DMS53 (cell line): ENCODE measurements around the gene ANTXR1.
A peak's percentile ranks its signal among the peaks of the same experiment; 100 is the strongest.

ENCODE experiments used
- DNase-seq: peaks from one replicate; lab custom pipeline; 2025; lab: John Stamatoyannopoulos, UW

The ANTXR1 gene

DNA sequence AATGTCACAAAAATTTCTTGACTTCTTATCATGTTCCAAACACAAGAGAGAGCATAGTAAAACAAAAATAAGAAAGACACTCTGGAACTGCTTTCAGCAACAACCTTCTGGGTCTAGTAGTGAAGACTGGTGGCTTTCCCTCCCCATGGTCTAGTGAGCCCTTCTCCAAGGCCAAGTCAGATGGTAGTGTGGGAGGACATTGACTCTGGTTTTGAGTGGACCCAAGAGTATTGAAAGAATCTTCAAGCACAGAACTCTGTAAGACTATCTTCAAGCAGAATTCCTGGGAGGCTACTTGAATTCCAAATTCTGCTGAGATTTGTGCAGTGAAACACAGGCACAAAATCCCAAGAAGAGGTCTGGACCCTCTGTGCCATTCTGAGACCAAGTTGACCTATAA lies 21.1 kb downstream of the ANTXR1 start:
- no peak for DNase-seq

DNA sequence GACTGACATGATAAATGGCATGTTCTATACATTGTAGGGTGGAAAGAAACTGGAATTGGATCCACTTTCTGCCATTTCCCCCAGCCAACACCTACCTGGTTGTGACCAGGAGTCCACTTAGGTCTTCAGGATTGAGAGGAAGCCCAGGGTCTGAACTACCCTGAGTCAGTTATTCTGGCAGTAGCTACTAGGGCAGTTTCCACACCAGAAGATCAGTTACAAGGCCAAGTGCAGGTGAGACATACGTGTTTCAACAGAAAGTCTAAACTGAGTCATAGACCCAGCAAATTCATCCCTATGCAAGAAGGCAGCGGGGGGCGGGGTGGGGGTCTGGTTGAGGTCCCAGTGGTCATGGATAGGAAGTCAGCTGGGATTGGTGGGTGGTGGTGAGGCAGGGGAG lies 21.9 kb downstream of the ANTXR1 start:
- no peak for DNase-seq

DNA sequence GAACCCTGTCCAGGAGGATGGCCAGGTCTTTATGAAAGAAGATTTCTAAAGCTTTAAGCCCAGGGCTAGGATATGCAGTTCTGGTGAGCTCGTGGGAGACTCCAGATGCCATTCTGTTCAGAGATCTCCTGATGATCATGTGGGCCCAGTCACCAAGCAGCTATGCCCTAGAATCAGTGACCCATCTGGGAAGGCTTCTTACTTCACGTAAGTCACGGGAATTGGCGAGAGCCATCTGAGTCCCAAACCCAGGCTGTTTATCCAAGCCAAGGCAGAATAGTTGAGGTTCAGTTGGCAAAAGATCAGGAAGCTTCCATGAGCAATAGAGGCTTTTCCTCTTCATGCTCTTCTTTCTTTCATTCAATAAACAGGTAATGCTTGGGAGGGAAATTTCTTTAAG lies 23.9 kb downstream of the ANTXR1 start:
- DNase-seq: no peak

DNA sequence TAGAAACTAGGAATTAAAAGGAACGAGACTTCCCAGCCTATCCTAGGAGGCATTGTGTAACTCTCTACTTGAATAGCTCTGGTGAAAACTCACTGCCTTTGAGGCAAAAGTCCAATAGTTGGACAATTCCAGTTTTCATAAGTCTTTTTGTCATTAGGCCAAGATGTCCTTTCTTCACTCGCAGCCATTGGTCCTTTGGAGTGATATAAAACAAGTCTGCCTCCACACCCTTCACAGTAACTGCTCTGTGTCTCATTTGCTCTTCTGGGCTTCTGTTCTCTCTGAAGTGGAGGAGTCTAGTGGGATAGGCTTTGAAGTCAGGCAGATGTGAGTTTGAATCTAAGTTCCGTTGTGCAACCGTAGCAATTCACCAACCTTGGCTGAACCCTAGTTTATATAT lies 28.2 kb downstream of the ANTXR1 start:
- DNase-seq: no peak

DNA sequence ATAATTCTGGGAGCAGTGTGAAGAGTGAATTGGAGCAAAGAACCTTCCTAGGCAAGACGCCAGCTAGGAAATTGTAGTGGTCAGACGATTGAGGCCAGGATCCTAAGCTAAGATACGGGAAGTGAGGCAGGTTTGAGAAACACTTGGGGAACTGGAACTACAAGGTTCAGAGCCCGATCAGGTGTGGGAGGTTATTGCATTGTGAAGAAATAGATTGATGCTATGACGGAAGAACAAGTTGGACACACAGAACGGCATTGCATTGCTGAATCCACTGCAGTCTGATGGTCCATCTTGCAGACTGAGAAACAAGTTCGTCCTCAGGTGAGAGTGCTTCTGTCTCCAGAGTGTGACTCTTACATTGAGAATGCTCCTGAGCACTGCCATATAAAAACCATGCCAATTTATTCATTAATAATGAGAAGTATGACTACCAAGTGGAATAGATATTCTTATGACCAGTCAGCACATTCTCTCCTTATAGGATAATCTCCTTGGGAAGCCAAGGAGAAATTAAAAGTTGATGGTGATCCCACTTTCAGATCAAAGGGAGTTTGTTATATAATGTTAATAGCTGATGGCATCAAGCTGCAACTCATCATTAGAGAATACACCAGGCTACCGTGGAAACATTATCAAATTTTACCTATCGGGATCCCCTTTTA lies 30.9 kb downstream of the ANTXR1 start:
- no peak for DNase-seq

DNA sequence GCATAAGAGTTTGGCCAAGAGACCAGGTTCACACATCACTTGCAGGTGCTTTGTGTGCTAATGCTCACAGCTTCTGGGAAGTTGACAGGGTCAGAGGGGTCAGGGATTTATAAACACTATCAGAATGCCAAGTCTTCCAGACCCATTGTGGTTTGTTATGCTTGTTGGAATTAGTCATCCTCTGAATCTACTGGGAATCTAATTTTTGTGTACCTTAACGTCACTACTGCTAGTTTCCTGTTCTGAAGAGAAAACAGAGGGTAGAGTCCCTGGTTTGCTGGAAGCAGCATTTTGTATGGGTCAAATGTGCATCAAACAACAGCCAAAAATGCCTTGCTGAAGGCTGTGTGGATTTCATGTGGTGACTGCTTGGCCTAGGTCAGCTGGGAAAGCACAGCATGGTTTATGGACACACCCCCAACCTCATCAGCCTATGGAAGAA lies 33.3 kb downstream of the ANTXR1 start:
- DNase-seq: peak; percentile 87

DNA sequence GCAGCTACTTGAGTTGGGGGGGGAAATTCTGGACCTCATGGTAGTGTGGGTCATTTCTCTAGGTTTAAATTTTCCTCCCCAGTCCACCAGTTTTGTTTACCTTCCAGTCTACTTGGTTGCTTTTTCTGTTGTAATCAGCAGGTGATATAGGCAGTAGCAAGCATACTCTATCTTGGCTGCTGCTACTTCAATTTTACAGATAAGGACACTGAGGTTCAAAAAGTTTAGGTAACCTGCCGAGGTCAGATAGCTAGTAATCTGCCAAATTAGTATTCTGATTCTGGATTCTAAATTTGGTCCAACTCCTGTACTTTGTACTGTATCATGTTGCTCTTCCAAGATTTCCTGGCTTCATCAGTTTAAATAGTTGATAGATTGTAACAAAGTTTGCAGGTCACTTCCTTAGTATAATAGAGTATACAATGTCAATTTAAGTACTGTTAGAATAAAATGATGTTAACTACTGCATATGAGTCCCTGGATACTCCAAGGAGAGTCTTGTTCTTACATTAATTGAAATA lies 34.7 kb downstream of the ANTXR1 start:
- DNase-seq: no peak

DNA sequence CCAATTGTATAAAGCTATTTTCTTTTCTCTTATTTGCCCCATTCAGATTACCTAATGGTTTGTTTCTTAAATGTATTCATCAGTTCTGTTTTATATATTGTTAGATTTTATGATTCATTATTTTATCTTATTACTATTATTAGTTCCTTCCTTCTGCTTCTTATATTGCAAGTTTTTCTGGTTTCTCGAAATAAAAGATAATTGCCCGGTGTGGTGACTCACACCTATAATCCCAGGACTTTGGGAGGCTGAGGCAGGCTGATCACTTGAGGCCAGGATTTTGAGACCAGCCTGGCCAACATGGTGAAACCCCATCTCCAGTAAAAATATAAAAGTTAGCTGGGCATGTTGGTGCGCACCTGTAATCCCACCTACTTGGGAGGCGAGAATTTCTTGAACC lies 37.8 kb downstream of the ANTXR1 start:
- no peak for DNase-seq

DNA sequence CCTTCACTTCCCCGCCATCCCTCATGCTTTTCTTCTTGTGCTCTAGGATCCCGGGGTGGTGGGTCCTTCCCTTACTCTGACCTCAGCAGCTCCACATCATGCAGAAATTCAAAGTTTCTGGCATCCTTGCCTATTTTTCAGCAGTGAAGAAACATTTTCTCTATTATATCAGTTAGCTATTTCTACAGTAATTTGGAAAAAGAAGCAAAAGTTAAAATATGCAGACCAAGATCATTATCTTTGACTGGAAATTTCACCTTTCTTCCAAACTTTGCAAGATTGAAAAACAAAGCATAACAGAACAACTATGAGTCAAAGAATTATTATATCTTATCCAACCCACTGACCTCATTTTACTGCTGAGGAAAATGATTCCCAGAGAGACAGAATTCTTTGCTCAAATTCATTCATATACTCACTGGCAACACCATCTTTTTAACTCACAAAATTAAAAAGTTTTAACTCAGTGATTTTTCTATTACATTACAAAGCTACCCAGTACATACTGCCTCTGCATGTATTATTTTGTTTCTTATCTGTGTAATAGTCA lies 40.5 kb downstream of the ANTXR1 start:
- DNase-seq: no peak

DNA sequence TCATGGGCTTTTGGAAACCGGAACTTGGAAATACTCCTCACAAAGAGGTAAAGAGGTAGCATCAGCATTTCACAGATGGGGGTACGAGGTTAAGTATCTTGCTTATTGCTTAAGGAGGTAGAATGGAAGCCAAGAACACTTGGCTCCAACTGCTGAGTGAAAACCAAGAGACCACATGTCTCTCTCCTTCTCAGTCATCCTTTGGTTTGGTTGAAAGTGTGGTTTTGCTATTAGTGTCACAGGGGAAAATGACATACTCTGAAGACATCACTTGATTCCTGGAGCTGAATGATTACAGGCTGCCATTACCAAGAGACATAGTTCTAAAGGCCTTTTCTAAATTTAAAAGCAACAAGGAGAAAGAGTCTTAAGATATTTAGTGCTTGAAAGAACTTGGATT lies 41.5 kb downstream of the ANTXR1 start:
- DNase-seq: no peak

DNA sequence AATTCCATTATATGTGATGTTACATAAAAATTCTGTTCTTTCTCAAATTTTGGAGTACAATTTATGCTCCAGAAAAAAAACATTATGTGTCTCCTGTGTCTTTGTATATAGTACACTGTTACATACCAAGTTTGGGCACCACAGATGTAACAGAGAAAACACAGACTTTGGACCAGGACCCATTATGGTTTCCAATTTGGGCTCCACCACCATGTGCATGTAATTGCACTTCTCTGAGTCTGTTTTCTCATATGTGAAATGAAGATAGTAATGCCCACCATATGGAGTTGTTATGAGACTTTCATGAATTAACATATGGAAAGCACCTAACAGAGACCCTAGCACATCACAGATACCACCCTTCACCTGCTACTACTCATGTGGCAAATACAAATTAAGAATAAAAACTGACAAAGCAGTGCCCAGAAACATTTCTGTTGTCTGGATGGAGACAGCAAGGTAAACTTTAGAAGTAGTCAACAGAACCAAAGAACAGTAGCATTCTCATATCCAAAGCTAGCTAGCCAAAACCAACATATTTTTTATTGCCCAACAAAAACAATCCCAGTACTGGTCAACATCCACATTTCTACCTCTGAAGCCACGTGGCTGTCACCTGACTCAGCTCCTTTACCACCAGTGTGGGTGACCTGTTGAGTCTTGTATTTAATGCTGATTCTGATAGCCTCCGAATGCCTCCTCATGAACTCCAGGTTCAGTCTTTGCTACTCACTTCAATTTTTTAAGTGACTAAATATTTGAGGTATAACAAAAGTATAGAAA lies 42.9 kb downstream of the ANTXR1 start:
- no peak for DNase-seq

DNA sequence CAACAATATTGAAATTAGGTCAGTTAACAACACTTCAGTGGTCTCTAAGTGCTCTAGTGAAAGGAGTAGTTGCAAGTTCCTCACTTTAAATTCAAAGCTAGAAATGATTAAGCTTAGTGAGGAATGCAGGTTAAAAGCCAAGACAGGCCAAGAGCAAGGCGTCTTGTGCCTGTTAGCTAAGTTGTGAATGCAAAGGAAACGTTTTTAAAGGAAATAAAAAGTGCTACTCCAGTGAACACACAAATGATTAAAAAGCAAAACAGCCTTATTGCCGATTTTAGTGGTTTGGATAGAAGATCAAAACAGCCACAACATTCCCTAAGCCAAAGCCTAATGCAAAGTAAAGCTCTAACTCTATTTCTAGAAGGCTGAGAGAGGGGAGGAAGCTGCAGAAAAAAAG lies 44.7 kb downstream of the ANTXR1 start:
- no peak for DNase-seq

DNA sequence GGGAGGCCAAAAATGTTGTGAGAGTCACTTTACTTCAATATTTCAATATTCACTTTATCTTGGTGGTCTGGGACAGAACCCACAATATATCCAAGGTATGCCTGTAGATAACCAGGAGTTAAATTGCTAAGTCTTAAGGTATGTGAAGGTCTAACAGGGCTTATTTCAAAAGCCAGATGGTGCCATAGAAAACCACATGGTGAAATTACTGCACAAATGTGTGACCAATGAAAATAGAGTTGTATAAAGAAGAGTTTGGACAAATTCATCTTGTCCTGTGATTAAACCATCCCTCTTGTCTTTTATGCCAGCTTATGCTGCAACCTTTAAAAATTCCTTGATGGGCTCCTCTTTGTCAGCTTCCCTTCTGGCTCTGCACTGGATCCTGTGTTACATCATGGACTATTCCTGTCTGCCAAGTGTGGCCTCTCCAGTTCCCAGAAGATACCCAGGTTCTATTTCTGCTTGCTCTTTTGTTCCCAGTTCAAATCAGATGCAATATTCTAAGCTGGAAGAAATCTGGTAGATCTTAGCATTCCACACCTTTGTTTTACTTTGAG lies 46.8 kb downstream of the ANTXR1 start:
- DNase-seq: no peak

DNA sequence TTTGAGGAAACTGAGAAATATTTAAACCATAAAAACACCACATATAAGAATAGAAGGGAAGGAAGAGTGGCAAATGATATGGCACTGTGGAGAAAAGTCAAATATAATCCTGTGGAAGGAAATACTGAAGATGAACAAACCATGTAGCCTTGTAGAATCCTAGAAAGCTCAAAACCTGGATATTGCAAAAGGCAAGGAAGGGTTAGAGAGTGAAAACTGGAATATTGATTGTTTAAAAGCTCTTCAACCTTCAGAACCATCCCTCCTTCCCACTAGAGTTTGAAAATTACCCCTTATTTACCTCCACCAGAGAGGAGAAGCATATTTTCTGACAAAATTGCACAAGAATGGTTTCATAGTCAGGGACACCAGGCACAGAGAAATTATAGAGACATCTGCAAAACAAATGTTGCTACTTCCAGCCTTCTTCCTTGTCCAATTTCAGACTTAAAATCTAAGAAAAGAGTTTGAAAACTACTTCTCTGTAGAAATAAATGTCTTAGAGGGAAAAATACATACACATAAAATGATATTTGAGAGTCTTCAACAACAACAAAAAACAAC lies 48.0 kb downstream of the ANTXR1 start:
- DNase-seq: no peak

DNA sequence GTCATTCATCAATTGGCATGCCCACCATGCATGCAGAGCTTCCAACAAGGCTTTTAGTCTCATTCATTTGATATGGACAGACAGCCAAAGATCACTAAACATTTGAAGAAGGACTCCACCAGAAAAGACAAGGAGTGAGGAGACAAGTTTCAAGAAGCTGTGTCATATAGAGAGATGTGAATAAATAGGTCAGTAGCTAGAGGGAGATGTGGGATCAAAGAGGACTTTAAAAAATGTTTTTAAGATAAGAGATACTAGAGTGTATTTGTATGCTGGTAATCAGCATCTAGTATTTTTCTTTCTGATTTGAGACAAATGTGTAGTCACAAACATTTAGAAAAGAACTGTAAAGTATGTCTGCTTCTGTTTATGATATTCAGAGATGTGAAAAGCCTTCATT lies 48.5 kb downstream of the ANTXR1 start:
- DNase-seq: no peak

DNA sequence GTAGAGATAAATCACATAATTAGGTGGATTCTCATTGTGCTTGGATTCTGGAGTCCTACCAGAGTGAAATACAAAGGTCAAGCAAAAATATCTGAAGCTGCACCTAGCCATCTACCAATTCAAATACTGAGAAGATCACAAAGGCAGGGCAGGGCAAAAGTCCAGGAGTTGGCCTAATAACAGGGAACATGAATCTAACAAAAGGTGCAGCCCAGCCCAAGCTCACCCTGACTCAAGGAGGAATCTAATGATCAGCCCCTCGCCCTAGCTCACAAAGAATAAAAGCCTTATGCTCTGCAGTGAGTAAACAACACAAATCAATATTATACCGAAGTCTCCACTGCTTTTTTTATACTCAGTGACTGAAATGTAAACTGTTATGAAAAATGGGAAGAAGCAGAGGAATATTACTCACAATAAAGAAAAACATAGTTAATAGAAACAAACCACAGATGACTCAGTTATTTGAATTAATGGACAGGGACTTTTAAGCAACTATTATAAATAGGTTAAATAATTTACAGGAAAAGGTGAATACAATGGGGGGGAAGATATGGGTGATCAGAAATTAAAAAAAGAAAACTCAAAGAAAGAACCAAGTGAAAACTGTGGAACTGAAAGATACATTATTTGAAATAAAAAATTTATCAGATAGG lies 49.5 kb downstream of the ANTXR1 start:
- DNase-seq: no peak

DNA sequence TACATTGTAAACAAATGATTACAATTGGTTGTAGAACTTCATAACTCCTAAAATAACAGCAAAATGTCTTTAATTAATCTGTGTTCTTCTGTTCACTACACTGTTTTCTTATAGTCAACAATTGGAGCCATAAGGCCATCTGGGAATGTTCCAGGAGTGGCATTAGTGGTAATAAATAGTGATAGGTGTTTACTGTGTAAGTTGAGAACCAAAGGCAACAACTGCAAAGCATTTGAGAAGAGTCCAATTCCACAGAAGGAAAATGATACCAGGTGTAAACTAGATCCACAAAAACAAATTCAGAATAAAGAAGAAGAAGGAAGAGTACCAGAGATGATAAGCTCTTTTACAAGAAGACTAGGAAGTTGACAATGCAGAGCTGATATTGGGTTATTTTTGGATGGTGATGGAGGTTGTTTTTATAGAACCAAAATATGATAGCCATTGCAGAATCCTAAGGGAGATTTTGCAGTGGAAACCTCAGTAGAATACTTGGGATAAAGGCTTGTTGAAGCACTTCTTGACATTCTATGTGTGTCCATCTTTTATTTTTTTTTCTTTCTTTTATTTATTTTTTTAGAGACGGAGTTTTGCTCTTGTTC lies 52.9 kb downstream of the ANTXR1 start:
- peak; percentile 47 for DNase-seq

DNA sequence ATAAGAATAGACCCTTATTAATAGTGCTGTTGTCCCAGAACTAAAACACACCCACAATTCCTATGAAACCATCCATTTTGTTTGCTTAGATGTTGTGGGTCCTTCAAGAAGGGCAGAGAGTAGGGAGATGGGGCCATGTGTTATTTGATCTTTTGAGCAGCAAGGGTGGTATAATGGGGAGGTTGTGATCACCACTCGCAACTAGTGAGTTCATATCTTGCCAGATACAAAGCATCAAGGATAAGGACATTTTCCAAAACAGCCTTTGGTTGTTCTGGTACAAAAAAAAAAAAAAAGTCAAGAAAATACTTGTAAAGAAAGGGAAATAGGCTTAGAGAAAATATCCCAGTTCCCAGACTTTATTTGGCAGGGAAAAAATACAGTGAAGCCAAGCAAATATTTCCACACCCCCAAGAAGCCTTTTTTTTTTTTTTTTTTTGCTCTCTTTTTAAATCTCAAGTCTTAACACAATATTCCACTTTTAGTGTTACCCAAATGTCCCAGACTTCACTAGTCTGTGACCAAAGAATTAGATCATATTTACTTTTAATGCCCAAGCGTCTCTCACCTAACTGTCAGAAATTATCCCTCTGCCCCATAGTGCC lies 54.1 kb downstream of the ANTXR1 start:
- no peak for DNase-seq

DNA sequence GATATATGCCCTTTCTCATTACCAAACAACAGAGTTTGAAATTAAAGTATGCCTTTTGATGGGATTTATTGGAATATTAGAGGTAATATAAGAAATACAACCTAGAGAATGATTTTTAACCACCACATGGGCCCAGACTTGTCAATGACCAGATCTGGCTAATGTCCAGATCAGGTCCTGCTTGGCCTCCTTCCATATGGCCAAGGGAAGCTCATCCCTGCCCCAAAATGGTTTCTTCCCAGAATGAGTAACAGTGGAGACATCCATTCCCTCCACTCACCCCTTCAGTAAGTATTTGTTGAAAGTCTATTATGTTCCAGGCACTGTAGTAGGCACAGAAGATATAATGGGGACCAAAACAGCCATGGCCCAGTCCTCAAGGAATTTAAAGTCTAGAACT lies 54.9 kb downstream of the ANTXR1 start:
- no peak for DNase-seq

DNA sequence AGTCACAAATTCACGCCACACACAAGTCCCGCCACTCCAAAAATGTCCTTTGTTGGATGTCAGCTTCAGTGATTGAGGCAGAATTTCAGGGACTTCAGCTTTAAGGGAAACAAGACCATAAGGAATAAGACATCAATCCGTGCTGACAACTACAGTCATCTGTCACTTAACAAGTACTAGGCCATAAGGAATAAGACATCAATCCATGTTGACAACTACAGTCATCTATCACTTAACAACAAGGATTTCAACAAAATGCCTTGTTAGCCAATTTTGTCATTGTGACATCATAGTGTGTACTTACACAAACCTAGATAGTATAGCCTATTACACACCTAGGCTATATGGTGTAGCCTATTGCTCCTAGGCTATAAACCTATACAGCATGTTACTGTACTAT lies 58.0 kb downstream of the ANTXR1 start:
- DNase-seq: no peak

DNA sequence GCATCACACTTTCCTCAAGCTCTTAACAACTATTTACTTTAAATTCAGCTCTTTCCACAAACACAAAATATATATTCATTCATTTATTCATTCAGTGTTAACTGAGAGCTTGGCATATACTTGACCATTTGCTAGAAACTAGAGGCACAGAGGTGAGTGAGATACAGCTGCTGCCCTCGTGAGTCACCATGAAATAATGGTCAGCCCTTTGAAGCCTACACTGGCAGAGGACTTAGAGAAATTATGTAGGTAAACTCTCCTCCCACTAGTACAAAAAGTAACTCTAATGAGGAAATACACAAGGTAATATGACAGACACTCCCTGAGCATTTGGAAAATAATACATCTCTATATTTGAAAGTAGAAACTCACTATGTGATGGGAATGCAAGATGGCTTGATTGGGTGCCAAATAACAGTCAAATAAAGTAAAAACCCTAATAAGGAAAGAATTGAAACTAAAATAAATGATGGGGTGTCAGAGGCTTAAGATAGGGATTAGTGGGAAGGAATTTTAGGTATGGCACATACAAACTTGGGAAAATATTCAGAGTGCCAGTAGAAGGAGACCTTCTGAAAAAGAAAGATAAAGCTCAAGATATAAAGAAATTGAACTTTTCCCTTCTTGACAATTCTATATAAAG lies 61.1 kb downstream of the ANTXR1 start:
- DNase-seq: peak; percentile 80
